HG03354 (cell line): ENCODE results near the gene COPZ2.
"Not testable (repeated sequence)": the region's sequence is repeated elsewhere in the genome, so short reads cannot be mapped to it uniquely, and the experiment has no call there.

Experiments used
- ATAC-seq: cut with Tn5 transposase; IDR thresholded peaks from one replicate; pipeline ENCODE4 v1.9.1; 2021; ENCODE audit warnings: mild to moderate bottlenecking; ENCODE audit not compliant: unreplicated experiment, poor library complexity, severe bottlenecking

Gene COPZ2

DNA sequence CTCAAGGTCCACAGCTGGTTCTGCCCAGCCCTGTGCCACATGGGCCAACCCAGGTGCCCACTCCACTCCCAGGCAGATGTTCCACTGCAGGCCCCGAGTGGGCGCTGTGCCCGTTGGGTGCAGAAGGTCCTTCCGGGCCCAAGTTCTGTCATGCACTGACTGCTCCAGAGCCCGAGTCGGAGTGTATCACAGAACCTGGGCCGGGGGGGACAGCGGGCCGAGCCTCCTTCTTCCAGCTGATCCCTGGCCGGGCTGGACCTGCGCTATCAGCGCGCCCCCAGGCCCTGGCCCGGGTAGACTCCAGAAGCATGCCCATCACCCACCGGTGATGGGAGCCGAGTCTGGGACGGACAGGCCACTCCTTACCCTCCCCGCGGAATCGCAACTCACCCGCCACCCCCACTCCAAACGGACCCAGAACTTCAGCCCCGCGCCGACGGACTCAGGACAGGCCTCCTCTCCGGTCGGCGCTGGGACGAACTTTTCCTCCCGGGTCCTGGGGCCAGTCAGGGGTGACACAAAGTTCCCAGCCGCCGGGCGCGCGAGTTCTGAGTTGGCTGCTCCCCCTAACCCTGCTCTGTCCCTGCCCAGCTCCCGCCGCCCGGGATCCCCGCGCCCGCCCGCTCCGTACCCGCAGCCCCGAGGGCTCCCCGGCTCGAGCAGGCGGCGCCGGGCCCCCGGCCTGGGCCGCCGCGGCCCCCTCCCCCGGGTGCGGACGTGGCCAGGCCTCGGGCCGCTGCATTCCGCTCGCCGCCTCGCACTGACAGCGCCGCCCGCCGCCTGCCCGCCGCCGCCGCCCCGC, at the start of gene COPZ2:
COPZ2 (minus strand) TSS at position 762 of the 802 bp plus-strand sequence; CDS start at position 742, 20 bp downstream.
- no peak for ATAC-seq

GRCh38 chr17:48084932-48085331, 47.3 kb upstream of the COPZ2 start:
- no peak for ATAC-seq

DNA sequence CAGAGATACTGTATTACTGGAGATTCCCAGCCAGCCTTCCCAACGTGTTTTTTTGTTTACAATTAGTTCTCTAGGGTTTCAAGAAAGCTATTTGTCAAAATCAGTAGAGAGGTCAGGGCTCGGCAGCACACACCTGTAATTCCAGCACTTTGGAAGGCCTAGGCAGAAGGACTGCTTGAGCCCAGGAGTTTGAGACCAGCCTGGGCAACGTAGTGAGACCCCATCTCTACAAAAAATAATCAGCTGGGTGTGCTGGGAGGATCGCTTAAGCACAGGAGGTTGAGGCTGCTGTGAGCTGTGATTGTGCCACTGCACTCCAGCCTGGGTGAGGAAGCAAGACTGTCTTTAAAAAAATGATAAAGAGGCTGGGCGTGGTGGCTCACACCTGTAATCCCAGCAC, 44.3 kb upstream of the COPZ2 start:
- no peak for ATAC-seq

DNA sequence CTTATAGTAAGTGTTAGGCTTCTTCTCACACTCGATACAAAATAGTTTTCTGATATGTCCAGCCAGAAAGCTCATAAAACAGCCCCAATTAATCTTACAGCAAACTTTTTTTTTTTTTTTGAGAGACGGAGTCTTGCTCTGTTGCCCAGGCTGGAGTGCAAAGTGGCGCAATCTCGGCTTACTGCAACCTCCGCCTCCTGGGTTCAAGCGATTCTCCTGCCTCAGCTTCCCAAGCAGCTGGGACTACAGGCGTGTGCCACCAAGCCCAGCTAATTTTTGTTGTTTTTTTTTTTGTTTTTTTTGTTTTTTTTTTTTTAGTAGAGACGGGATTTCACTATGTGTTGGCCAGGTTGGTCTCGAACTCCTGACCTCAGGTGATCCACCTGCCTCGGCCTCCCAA, 39.6 kb upstream of the COPZ2 start:
- not testable (repeated sequence) for ATAC-seq

- no peak for ATAC-seq
These were observed 36.9 kb upstream of the COPZ2 start for GRCh38 chr17:48074322-48075081.

- ATAC-seq: not testable (repeated sequence)
These were observed 36.0 kb upstream of the COPZ2 start for GRCh38 chr17:48073566-48074094.

DNA sequence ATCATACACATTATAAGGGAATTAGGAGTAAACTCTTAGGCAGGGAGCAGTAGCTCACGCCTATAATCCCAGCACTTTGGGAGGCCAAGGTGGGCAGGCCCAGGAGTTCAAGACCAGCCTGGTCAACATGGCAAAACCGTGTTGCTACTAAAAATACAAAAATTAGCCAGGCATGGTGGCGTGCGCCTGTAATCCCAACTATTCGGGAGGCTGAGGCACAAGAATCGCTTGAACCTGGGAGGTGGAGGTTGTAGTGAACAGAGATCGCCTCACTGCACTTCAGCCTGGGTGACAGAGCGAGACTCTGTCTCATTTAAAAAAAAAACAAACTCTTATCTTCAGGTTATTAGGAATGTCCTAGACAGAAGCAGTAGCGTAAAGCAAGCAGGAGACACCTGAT, 35.2 kb upstream of the COPZ2 start:
- ATAC-seq: not testable (repeated sequence)

- ATAC-seq: no peak
These were observed 34.1 kb upstream of the COPZ2 start for GRCh38 chr17:48071654-48072053.

DNA sequence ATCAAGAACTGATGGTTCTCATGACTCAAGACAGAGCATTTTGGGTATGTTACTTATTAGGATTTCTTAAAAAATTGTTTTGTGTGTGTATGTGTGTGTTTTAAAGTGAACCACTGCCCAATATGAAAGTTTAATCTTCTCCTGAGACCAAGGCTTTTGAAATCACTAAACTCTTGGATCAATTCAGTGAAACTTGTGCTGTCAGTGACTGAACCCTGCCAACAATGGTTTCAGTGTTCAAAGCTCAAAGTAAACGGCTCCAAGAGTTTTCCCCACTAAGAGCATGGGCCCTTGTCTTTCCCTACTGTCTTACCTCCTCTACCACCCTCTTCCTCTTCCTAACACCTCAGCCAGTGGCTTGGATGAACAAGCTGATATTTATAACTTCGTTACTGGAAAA, 32.6 kb upstream of the COPZ2 start:
- ATAC-seq: no peak

GRCh38 chr17:48068491-48068961, 30.9 kb upstream of the COPZ2 start:
- no peak for ATAC-seq

GRCh38 chr17:48067808-48068207, 30.2 kb upstream of the COPZ2 start:
- ATAC-seq: not testable (repeated sequence)

DNA sequence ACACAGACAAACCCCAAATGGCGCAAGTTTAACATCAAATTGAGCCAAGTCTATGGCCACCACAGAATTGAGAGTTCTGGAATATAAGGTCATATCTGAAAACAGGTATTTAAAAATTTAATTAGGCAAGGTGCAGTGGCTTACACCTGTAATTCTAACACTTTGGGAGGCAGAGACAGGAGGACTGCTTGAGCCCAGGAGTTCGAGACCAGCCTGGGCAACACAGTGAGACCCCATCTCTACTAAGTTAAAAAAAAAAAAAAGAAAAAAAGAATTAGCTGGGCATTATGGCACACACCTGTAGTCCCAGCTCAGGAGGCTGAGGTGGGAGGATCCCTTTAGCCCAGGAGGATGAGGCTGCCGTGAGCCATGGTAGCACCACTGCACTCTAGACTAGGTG, 29.6 kb upstream of the COPZ2 start:
- ATAC-seq: no peak

DNA sequence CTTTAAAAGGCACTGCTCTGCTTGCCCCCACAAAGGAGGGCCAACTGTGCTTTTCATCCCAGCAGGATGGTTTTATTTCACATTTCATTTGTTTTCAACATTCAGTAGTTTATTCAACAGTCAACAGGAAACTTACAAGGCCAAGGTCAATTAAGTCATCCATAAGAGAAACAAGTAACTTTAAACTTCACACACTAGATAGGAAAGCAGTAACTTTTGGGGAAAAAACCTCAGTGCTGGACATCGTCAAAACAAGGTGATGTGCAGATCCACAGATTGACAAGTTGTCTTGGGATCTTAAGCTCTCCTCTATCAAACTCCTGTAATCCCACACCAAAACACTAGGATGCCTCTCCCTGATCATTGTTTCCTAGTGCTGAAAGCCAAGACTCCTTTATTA, 29.1 kb upstream of the COPZ2 start:
- ATAC-seq: no peak

DNA sequence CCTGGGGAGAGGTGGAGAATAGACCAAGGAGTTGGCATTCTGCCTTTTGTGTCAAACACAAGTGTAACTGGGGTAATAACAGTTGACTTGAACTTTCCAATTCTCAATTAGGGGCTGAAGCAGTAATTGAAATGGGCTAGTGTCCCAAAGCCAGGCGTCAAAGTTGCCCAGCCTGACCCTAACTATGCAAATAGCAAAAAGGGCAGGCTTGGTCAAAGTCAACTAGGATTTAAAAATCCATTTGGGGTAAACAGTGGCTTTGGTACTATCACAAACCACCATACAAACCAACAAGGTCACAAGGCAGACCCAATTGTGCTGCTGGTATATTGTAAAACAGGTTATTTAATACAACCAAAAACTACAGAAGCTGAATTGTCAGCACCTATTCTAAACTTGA, 28.6 kb upstream of the COPZ2 start:
- ATAC-seq: no peak

- no peak for ATAC-seq
These were observed 27.0 kb upstream of the COPZ2 start for GRCh38 chr17:48064638-48065037.

DNA sequence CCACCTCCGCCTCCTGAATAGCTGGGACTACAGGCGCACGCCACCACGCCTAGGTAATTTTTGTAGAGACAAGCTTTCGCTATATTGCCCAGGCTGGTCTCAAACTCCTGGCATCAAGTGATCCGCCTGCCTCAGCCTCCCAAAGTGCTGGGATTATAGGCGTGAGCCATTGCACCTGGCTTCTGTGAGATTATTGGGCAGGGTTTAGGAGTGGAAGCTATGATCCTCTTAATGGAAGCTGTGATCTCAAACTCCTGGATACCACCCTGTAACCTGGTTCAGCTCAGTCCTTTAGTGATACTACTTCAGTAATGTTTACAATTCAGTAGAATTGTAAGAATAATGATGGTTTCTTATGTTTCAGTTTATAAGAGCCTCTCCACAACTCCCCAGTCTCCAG, 24.7 kb upstream of the COPZ2 start:
- ATAC-seq: no peak

DNA sequence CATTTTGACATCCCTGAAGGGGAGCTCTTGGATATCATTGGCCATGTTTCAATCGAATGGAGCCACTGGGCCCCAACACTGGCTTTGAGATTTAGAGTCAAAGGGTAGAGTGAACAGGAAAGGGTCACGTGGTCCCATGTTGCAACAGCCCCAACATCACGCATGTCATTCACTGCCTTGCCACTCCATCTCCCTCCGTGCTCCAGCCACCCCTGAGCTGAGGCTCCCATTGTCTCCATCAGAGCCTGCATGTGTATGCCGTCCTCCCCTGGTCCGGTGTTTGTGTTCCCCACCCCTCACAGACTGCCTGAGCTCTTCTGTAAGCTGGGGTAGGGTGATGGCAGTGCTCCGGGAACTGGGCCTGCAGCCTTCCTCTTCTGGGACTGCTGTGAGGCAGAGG, 22.7 kb upstream of the COPZ2 start:
- no peak for ATAC-seq

GRCh38 chr17:48059125-48059668, 21.6 kb upstream of the COPZ2 start:
- no peak for ATAC-seq

DNA sequence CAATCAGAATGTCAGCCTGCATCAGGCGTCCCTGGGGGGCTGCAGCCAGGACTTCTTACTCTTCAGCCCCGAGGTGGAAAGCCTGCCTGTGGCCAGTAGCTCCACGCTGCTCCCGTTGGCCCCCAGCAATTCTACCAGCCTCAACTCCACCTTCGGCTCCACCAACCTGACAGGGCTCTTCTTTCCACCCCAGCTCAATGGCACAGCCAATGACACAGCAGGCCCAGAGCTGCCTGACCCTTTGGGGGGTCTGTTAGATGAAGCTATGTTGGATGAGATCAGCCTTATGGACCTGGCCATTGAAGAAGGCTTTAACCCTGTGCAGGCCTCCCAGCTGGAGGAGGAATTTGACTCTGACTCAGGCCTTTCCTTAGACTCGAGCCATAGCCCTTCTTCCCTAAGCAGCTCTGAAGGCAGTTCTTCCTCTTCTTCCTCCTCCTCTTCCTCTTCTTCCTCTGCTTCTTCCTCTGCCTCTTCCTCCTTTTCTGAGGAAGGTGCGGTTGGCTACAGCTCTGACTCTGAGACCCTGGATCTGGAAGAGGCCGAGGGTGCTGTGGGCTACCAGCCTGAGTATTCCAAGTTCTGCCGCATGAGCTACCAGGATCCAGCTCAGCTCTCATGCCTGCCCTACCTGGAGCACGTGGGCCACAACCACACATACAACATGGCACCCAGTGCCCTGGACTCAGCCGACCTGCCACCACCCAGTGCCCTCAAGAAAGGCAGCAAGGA, 21.0 kb upstream of the COPZ2 start:
- no peak for ATAC-seq

GRCh38 chr17:48057626-48058025, 20.0 kb upstream of the COPZ2 start:
- ATAC-seq: no peak
